HPDE6-E6E7 (cell line): ENCODE results near the gene BLOC1S1.

ENCODE experiments used
- DNase-seq: peaks from one replicate; pipeline ENCODE4 v3.0.0; 2011; ENCODE audit warnings: missing footprints; ENCODE audit errors: extremely low spot score

Gene BLOC1S1

DNA sequence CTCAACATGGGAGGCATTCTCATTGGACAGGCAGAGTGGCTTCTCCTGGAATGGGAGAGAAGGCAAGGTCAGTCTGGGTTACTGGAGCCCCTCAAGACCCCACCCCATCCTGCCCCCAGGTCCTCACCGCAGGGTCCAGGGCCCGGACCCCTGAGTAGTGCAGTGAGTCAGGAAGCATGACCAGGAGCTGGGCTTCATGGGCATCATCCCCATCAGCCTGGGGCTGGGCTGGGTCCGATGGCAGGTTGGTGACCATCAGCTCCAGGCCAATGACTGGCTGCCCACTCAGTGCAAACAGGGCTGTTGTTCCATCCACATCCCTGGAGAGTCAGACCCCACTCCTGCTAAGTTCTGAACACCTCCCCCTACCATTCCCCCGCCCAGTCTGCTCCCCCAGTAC lies 21.2 kb upstream of the BLOC1S1 start:
- no peak for DNase-seq

DNA sequence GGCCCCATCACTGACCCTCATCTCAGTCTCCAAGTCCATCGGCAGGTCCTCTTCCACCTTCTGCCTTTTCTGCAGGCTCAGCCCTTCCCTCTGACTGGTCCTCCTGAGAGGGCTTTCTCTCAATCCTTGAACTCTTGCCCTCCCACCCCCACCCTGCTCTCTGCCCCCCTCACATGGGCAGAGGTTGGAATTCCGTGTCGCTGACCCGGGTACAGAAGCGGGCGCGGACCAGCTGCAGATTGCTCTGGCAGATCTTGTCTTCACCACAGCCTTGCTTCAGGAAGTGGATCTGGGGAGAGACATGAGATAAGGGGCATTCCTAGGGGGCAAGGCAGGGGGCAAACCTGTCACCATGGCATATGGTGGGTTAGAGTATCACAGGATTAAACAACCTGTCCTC lies 20.5 kb upstream of the BLOC1S1 start:
- DNase-seq = no peak

DNA sequence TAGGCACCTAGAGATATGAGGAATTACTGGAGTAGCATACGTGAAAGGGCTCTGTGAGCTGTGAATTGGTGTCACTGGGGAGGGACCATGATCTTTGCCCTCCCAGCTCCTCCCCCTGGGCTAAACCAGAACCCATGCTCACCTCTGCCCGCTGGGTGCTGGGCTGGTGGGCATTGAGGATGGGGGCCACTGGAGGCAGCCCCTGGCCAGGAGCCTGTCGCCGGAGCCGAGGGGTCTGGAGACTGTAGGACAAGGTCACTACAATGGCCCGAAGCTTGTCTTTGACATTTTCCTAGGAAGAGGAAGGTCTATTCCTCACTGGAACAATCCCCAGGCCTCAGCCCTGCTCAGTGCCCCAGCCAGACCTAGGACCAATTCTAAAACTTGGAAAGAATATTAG lies 19.7 kb upstream of the BLOC1S1 start:
- no peak for DNase-seq

DNA sequence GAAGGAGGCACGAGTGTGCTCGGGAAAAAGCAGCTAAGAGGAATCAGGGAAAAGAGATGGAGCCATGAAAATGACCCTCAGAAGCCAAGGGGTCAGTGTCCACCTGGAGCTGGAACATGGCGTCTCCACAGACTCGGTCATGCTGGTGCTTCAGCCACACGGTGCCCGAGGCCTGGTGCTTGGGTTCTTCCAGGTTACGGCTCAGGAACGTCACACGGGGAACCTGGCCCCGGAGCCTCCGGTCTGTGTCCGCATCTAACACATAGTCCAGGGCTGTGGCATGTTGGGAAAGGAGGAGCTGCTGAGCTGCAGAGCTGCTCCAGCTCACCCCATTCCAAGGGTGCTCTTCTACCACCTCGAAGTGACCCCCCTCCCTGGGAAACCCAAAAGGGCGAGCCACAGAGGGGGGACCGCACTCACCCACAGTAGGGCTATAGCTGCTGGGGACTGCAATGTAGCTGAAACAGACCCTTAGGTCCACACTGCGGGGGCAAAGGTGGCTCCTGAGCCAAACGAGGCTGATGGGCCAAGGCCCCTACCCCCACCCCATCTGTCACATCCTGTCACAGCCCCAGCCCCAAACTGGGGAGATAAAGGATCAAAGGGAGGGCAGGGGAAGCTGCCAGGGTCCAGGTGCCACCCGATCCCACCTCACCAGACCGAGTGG lies 18.9 kb upstream of the BLOC1S1 start:
- no peak for DNase-seq

DNA sequence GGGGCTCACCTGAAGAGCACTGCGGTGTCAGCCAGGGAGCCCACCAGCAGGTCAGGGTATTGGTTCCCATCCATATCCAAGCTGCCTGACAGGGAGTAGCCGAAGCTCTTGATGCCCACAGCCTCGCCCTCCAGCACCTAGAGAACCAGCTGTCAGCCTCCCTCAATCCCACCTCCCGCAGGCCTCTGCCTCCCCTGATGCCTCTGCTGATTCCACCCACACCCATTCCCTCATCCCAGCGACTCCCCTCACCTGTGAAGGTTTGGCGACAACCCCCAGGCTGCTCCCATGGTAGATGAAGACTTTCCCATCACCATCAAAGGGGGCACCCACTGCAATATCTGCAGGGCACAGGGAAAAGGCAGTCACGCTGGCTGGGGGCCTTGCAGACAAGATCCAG lies 18.2 kb upstream of the BLOC1S1 start:
- no peak for DNase-seq

DNA sequence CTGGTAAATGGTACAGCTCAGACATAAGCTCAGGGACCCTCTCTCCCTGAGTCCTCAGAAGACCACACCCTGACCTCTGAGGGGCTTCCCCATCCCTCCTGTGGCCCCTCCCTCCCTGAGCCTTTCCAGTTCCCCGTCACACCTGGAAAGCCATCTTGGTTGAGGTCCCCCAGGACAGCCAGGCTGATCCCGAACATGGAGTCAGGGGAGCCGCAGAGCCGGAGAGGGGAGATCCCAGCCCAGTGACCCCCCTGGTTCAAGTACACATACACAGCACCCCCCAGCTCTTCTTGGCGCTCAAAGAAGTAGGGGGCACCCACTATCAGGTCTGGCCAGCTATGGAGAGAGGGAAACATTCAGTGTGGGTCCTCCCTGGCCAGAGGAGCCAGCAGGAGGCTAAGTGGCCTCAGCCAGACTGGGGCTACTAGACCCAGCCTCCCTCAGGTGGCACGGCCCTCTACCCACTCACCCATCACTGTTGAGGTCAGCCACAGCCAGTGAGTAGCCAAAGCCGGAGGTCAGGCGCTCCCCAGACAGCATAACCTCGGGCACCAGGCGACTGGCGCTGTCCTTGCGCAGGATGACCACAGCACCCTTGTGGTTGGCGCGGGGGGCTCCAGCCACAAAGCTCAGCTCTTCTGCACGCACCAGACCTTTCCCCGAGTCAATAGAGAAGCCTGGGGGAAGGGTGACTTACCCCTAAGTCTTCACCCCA lies 17.4 kb upstream of the BLOC1S1 start:
- no peak for DNase-seq

DNA sequence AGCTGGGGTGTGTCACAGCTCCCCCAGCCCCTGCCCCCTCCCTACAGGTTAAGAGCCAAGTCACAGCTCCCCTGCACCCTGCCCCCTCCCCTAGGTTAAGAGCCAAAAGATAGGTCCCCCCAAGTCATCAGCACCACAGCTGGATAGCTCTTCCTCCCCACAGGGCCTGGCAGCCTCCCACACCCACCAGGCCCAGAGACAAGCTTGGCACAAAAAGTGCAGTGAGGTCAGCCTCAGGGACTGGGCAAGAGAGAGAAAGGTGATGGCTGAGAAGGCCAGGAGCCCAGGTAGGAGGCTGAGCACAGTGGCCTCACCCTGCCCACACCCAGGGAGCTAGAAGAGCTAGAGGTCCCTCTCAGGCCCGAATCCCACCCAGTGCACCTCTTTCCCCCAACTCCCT lies 16.9 kb upstream of the BLOC1S1 start:
- DNase-seq = no peak

DNA sequence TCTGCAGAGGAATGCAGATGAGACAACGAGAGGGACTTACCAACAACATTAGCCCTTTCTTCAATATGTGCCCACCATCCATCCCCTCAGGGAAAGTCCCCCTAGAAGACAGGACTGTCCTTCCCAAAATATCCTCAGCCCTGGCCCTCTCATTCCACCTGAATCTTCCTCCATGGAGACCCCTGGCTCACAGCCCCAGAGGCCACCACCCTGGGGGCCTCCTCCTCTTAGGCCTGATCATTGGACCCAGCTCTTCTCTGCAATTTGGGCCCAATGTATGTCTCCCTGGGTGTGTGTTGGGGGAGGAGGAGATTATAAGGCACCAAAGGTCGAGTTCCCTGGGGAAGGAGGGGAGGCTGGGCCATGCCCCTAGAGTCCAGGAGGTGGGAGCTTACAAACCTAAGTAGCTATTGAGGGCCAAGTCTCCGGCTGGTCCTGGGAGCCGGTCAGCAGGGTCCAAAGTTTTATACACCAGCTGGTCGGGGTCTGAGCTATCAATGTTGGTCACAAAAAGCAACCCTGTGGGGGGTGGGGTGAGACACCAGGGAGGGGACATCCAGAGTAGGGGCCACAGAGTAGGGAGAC lies 16.3 kb upstream of the BLOC1S1 start:
- DNase-seq = no peak

DNA sequence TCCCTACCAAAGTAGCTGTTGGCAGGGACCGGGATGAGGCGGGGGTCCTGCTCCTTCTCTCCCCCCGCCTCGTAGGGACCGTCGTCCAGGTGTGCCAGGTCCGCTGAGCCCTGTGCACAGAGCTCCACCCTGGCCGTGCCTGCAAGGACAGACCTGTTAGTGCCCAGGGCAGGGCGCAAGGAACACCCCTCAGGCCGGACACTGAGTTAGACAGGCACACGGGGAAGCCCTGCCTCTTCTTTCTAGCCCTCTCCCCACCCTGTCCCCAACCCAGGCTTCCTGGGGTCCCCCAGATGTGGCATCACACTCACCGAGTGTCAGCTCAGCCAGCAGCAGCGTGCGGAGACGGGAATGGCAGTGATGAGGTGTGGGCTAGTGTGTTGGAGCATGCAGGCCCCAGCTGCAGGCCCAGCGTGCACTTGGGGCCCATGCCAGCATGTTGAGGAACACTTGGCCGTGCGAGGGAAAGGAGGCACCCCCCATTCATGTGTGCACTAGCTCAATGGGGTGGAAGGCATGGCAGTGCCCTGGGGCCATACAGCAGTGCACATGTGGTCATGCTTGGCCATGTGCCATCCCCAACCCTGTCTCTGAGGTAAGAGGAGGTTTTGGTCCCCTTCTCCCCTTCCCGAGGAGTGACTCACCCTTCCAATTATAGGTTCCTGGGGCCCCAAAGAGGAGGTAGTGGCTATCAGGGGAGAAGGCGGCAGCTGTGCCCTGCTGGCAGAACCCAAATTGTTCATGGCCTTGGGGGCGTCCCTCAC lies 15.4 kb upstream of the BLOC1S1 start:
- DNase-seq = no peak

DNA sequence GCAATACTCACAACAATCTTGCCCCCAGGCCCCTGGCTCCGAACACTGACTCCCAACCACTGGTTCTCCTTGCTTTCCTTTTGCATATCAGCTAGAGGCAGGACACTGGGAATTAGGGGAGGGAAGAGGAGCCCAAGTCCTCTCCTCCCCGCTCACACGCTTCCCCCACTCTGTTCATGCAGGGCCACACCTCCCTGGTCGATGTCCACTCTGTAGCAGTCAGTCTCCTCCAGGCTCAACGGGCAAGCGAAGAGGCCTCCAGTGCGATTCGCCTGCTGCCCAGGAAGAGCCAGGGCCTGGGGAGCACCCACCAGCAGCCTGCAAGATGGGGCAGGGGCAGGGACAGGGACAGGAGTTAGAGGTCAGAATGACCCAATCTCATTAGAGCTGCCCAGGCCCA lies 13.0 kb upstream of the BLOC1S1 start:
- DNase-seq = no peak

DNA sequence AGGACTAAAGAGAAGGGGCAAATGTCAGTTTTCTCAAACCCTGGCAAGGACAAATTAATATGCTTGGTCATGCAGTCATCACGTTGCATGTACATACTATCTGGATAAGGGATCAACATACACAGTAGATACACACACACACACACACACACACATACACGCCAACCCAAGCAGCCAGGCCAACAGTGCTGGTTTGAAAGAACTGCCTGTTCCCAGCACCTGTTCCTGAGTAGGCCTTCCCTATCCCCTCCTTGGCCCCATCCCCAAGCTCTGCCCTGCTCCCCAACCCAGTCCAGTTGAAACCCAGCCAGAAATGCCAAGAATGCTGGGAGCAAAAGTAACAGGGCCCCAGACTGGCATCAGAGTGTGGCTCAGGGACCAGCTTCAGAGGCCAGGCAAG lies 12.6 kb upstream of the BLOC1S1 start:
- DNase-seq = no peak

DNA sequence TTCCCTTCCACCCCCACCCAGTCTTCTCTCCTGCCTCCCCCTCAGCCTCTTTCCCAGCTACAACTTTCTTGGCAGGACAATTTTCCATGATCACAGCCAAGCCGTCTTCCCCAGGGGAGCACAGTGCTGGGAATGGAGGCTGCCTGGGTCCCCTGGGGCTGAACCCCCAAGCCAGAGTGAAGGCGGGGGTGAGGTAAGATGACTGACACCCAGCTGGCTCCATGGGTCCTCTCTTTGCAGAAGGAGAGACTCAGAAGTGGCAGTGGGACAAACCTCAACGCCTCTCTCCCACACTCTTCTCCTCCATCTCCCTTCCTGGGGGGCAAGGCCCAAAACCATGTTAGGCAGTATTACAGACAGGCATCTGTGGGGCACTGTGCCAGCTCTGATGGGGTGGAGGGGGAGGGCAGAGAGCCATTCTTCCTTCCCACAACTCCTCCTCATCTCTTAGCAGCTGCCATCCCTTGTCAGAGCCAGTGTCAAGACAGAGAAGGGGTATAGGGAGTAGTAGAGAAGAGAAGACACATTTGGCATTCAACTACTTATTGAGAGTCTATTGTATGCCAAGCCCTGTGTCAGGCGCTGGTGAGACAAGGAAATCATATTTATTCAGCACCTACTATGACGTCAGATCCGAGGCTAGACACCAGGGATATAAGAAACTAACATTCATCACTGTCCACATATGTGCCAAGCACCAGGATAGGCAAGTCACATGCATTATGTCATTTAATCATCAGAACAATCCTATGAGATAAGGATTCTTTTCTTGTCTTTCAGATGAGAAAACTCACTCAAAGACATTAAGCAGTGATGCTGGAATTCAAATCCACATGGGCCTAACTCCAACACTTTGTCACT lies 11.7 kb upstream of the BLOC1S1 start:
- DNase-seq = no peak

DNA sequence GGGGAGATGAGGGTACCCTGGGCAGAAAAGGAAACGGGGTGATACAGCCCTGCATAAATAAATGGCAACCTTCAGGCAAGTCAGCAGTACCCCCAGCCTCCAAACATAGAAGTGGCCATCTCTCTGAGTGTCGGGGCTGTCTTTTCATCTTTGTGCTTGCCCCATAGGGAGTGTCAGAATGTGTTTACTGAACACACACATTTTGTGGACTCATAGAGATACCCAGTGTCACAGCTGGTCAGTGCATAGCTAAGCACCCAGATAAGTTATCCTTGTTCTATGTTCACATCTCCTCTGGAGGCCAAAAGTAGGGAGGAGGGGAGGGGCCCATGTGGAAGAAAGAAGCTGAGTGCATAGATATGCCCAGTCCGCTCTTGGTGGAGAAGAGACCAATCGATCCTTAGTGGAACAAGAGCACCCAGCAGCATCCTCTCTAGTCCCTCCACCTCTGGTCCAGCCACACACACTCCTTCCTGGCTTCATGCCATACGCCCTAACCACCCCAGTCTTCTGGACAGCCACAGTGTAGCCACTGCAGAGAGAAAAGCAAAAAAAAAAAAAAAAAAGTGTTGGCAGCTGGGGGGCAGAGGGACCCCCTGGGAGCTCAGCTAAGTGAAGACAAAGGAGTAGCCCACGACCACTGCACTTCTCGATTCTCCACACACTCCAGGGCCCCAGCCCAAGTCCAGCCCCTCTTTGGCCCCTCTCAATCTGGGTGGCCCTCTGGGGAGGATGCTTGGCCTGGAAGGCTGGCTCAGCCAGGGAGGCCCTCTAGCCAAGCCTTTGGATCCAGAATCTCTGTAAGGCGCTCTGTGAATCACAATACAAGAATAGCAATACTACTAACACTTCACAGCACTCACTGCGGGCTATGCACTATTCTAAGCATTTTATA lies 10.8 kb upstream of the BLOC1S1 start:
- no peak for DNase-seq

DNA sequence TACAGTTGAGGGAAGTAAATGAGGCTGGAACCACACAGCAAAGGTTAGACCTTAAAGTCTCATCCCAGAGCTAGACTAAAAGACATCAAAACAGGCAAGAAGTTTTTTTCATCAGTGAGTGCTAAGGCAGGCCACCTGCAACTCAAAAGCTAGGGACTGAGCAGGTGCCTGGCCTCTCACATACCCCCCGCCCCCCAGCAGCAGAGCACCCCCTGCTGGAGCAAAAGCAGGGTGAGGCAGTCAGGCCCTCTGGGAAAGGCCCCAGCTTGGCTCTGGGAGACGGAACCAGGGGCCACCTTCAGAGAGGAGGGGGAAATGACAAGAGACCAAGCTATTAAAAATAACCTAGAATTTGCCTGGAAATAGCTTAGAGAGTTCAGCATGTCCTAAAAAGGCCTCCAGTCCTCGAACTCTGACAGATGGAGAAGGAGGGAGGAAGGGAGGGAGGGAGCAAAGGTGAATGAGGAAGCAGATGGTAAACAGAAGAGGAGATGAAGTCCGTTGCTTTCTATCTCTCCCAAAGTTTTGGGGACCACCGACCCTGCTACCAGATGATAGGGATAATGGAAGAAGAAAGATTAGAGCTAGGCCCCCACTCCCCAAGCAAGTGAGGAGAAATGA lies 10.0 kb upstream of the BLOC1S1 start:
- DNase-seq = no peak

DNA sequence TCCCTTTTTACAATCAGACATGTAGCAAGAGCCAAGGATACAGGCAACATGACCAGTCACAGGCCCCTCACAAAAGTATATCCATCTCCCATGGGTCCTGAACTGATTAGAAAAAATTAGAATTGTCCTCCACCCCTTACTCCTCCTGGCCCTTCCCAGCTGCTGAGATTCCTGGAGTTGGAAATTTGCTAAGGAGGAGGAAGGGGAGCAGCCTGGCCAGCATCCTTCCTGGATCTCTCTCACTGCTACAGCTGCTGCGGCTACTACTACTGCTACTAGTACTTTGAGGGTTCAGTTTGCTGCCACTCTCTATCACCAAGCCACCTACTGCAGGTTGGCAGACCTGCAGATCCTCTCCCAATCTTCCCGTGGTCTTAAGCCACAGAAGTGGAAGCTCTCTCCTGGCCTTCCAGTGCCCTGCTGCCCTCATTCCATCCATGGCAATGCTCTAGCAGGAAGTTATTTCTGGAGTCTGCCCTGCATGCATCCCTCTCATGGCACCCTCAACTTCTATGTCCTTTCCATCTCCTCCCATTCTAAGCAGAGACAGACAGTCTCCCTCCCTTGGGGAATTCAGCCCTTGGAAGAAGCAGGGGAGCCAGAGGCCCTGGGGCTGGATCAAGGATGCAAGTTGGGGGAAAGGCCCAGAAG lies 9.2 kb upstream of the BLOC1S1 start:
- DNase-seq = no peak

DNA sequence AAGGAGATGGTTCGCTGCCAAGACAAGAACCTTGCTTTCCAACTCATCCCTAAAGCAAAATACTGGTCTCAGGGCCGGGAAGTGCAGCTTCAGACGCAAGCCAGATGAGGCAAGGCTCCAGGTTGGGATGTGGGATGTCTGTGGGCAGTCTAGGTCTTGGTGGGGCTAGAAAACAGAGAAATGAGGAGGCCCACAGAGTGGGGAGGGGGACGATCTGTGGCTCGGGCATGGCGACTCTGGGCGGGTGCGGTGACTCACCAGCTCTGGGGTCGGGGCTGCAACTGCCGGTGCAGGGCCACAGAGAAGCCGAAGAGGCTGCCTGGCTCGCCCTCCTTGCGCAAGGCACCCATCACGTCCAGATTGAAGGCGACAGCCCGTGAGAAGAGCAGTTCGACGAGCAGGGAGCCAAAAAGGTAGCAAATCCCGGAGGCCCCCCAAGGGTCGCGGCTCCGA lies 8.6 kb upstream of the BLOC1S1 start:
- DNase-seq = no peak

DNA sequence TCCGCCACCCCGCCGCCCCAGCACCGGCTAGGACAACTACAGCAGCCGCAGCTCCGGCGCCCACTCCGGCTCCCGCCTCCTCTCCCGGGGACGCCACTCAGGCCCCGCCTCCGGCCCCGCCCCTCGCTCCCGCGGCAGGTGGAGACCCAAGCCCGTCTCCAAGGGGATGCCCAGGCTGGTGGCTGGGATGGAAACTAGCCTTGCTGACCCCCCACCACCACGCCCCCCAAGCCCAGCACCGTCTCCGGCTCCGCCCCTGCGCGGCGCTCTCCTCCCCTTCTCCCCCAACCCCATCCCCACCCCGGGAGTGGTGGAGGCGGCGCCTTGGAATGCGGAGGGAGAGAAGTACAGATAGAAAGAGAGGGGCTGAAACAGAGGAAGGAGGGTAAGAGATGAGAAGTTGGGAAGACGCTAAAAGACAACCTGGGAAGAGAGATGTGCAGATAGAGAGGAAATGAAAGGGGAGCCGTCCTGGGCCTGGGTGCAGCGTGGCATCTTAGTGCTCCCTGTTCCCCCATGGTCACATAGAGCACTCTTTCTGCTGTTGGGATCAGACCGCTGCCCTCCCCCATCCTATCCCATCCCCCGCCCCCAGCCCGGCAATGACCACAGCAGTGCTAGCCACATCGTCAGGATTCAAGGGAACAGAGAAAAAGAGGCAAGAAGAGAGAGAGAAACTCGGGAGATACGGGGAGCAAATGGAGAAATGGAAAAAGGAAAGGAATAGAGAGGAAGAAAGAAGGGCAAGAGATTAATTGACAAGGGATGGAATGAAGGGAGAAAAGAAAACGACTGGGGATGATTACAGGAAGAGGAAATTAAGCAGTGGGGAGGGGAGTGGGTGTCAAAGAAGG lies 7.8 kb upstream of the BLOC1S1 start, which contains the start of gene ITGA7:
TSS of gene ITGA7 (minus strand) at position 64 of the 854 bp plus-strand sequence. CDS start 222 bp downstream, outside the sequence.
- DNase-seq = no peak

DNA sequence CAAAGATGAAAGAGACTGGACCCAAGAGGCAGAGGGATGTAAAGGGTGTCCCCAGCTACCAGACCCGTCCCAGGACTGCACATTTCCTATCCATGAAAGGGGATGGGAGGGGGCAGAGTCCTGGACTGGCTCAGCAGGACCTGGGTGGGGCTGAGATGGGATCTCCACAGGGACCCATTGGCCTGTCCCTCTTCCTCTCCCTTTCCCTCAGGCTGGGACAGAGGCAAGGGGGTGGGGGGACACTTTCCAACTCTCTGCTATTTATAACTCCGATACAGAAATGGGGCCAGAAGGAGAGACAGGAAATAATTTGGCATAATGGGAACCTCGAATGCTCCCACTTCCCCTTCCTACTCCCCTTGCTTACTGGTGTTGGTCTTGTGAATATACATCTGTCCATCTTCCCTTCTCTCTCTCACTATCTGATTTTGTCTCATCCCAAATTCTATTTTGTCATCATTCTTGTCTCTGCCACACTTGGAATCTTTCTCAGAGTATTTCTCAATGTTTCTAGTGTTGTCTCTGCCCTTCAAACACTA lies 7.1 kb upstream of the BLOC1S1 start:
- DNase-seq = no peak
